ENCODE measurements around the gene SETD2. TPM values are rescaled to one million over a fixed set of nuclear protein-coding genes. Genes with fewer than 3 reads are reported as not detected.
"Not testable (repeated sequence)": the region's sequence is repeated elsewhere in the genome, so short reads cannot be mapped to it uniquely, and the experiment has no call there.

Gene SETD2
- polyA plus RNA-seq, 1 of the 3 experiments (the other 2 are of a cell fraction): 12.1 TPM

GRCh38 chr3:47073685-47074084 lies 90.2 kb downstream of the SETD2 start:
- Histone ChIP-seq H3K27me3 (ENCODE audit: insufficient read depth) (no peaks in the 10 kb centered on the region), H3K79me2 (ENCODE audit: insufficient read depth) (peaks cover 93% of the 10 kb centered on the region)
- POLR2A ChIA-PET: no interaction called here

DNA sequence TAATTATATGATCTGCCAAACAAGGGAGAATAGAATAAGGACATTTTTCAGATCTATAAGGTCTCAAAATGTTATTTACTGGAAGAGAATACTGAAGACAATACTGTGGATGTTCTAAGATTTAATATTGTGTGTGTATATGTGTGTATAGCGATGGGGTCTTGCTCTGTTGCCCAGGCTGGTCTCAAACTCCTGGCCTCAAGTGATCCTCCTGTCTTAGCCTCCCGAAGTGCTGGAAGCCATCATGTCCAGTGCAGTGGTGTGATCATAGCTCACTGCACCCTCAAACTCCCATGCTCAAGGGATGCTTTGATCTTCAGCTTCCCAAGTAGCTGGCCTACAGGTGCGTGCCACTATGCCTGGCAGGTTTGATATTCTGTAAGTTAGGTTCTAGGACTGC lies 93.1 kb downstream of the SETD2 start:
- Histone ChIP-seq H3K4me3 (ENCODE audit: low read depth in 2 of 2, low read length in 1 of 2) (no peak overlapping the region), H3K79me2 (ENCODE audit: insufficient read depth) (peaks cover 95% of the 10 kb centered on the region), H3K9me2 (no peaks in the 10 kb centered on the region), H3K9me3 (no peaks in the 10 kb centered on the region), H3K27me3 (ENCODE audit: insufficient read depth) (no peaks in the 10 kb centered on the region), H3K4me1 (ENCODE audit: control insufficient read depth in 1 of 2, insufficient read depth in 2 of 2, low read depth in 1 of 2, low read length in 1 of 2) (no peaks in the 10 kb centered on the region), H3K36me3 (replicated peaks in 1 of 2; ENCODE audit: control insufficient read depth in 1 of 2, insufficient read depth in 2 of 2, low read length in 1 of 2) (peaks cover 26 to 41% of the 10 kb centered on the region in 2 experiments), H3K27ac (ENCODE audit: low read depth in 2 of 2, low read length in 1 of 2) (no peak overlapping the region), H3F3A (replicated peaks; ENCODE audit: insufficient read depth) (peaks cover 2% of the 10 kb centered on the region), H4K20me1 (ENCODE audit: insufficient read depth) (0 out of 2 replicates have a peak, but pooled peaks cover 5% of the 10 kb centered on the region), H2AFZ (ENCODE audit: low read depth) (no peak overlapping the region), H3K9ac (no peak overlapping the region), H3K4me2 (no peak overlapping the region)
- TF ChIP-seq GATA2 (CRISPR knock-in tag; IDR thresholded peaks at IDR 0.05) (no peak), RFX5 (IDR thresholded peaks at IDR 0.05; ENCODE audit: low read length) (no peak), TEAD4 (IDR thresholded peaks at IDR 0.05; ENCODE audit: borderline replicate concordance, insufficient read depth) (no peak), NFIC (IDR thresholded peaks at IDR 0.05; ENCODE audit: borderline replicate concordance) (no peak), ZBTB33 (IDR thresholded peaks at IDR 0.05; ENCODE audit: borderline replicate concordance, low read depth) (no peak)
- TF ChIP-seq, protein P1, sequence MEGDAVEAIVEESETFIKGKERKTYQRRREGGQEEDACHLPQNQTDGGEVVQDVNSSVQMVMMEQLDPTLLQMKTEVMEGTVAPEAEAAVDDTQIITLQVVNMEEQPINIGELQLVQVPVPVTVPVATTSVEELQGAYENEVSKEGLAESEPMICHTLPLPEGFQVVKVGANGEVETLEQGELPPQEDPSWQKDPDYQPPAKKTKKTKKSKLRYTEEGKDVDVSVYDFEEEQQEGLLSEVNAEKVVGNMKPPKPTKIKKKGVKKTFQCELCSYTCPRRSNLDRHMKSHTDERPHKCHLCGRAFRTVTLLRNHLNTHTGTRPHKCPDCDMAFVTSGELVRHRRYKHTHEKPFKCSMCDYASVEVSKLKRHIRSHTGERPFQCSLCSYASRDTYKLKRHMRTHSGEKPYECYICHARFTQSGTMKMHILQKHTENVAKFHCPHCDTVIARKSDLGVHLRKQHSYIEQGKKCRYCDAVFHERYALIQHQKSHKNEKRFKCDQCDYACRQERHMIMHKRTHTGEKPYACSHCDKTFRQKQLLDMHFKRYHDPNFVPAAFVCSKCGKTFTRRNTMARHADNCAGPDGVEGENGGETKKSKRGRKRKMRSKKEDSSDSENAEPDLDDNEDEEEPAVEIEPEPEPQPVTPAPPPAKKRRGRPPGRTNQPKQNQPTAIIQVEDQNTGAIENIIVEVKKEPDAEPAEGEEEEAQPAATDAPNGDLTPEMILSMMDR (IDR thresholded peaks at IDR 0.05): no peak
- ChIA-PET POLR2A (no interaction called here), CTCF (interaction anchor here (1.2 kb wide), 1 partner anchor 167 kb away, joined by 3 read pairs; no protein-coding TSS in a partner anchor)
- DNase-seq: no peak
- WGBS (ENCODE audit: low lambda C conversion rate): 96% methylated on average over 2 of the region's 3 CpGs

More at GRCh38 chr3:47073685-47074084, 90.2 kb downstream of the SETD2 start:
- no peak overlapping the region for H3K9ac ChIP-seq
- WGBS (ENCODE audit: low lambda C conversion rate): 96% methylated on average over 2 of the region's 2 CpGs
- H3K27ac ChIP-seq (ENCODE audit: low read depth in 2 of 2, low read length in 1 of 2): no peak overlapping the region
- TF ChIP-seq MEF2A (IDR thresholded peaks at IDR 0.05; ENCODE audit: borderline replicate concordance, low read depth) (no peak), FOXJ3 (CRISPR knock-in tag; IDR thresholded peaks at IDR 0.05) (no peak), NFIC (IDR thresholded peaks at IDR 0.05; ENCODE audit: borderline replicate concordance) (no peak), ELF1 (IDR thresholded peaks at IDR 0.05) (no peak), RFX5 (IDR thresholded peaks at IDR 0.05; ENCODE audit: low read length) (no peak), EP300 (IDR thresholded peaks at IDR 0.05; ENCODE audit: borderline replicate concordance in 1 of 2, low read depth in 1 of 2, low read length in 1 of 2) (no peak), USF2 (IDR thresholded peaks at IDR 0.05; ENCODE audit: borderline replicate concordance, low read depth, low read length) (no peak), SMC3 (IDR thresholded peaks at IDR 0.05; ENCODE audit: low read depth, low read length) (no peak), NRF1 (IDR thresholded peaks at IDR 0.05; ENCODE audit: low read depth, low read length) (no peak), RAD21 (IDR thresholded peaks at IDR 0.05; ENCODE audit: low read length) (no peak), YY1 (IDR thresholded peaks at IDR 0.05; ENCODE audit: low read depth) (no peak), JUND (IDR thresholded peaks at IDR 0.05) (no peak)
- TF ChIP-seq, protein P1 (IDR thresholded peaks at IDR 0.05): no peak
- no peaks in the 10 kb centered on the region for H3K9me3 ChIP-seq
- H3K4me2 ChIP-seq: no peak overlapping the region
- no peaks in the 10 kb centered on the region for H3K4me1 ChIP-seq (ENCODE audit: control insufficient read depth in 1 of 2, insufficient read depth in 2 of 2, low read depth in 1 of 2, low read length in 1 of 2)
- CTCF ChIA-PET: interaction anchor here (1.1 to 1.2 kb wide), 2 partner anchors 75 to 90 kb away, joined by 3 to 4 read pairs; partner anchors contain the start of gene SETD2
- peaks cover 6% of the 10 kb centered on the region for H3F3A ChIP-seq (replicated peaks; ENCODE audit: insufficient read depth)
- no peak overlapping the region for H3K4me3 ChIP-seq (ENCODE audit: low read depth in 2 of 2, low read length in 1 of 2)
- H3K9me2 ChIP-seq: no peaks in the 10 kb centered on the region
- peaks cover 41 to 45% of the 10 kb centered on the region in 2 experiments for H3K36me3 ChIP-seq (replicated peaks in 1 of 2; ENCODE audit: control insufficient read depth in 1 of 2, insufficient read depth in 2 of 2, low read length in 1 of 2)
- peaks cover 8% of the 10 kb centered on the region; the same call in 1 of the 2 replicates for H4K20me1 ChIP-seq (ENCODE audit: insufficient read depth)
- DNase-seq: no peak
- no peak overlapping the region for H2AFZ ChIP-seq (ENCODE audit: low read depth)

- H2AFZ ChIP-seq (ENCODE audit: low read depth); H3K4me1 ChIP-seq (ENCODE audit: control insufficient read depth in 1 of 2, insufficient read depth in 2 of 2, low read depth in 1 of 2, low read length in 1 of 2); H4K20me1 ChIP-seq (ENCODE audit: insufficient read depth): not testable (repeated sequence)
Observed at GRCh38 chr3:47066259-47066658, 97.7 kb downstream of the SETD2 start.

More at GRCh38 chr3:47066259-47066658, 97.7 kb downstream of the SETD2 start:
- WGBS (ENCODE audit: low lambda C conversion rate): 100% methylated on average over 3 of the region's 3 CpGs
- H3K9me3 ChIP-seq; POLR2A ChIA-PET; CTCF ChIA-PET; H3F3A ChIP-seq (replicated peaks; ENCODE audit: insufficient read depth); H3K9ac ChIP-seq; H3K9me2 ChIP-seq; DNase-seq; H3K4me2 ChIP-seq; H3K4me3 ChIP-seq (ENCODE audit: low read depth in 2 of 2, low read length in 1 of 2); H3K27me3 ChIP-seq (ENCODE audit: insufficient read depth); H3K27ac ChIP-seq (ENCODE audit: low read depth in 2 of 2, low read length in 1 of 2): not testable (repeated sequence)
- H3K36me3 ChIP-seq (replicated peaks in 1 of 2; ENCODE audit: control insufficient read depth in 1 of 2, insufficient read depth in 2 of 2, low read length in 1 of 2): peaks cover 27 to 40% of the 10 kb centered on the region in 2 experiments
- peaks cover 82% of the 10 kb centered on the region for H3K79me2 ChIP-seq (ENCODE audit: insufficient read depth)
